ENCODE data around the gene GFM1. TPM values are rescaled to one million over a fixed set of nuclear protein-coding genes. Genes with fewer than 3 reads are reported as not detected.

Gene GFM1
- total and polyA plus RNA-seq, 2 of the 13 experiments (the other 11 are each of a cell fraction or from before 2014, with no cell fraction given) = 10.5 to 59.0 TPM

GRCh38 chr3:158717576-158717975, 73.2 kb downstream of the GFM1 start:
- H4K20me1 ChIP-seq (ENCODE audit: insufficient read depth, low read length) = no peaks in the 10 kb centered on the region
- no peak for DNase-seq (ENCODE audit: low spot score)
- no peaks in the 10 kb centered on the region for H3K9me3 ChIP-seq (ENCODE audit: low read length)
- in situ Hi-C loops (cut with HindIII; ENCODE audit: extremely low pct_ligation_motif_present, low pct_unique_long_range_greater_than_20kb) (no loop called here), intact Hi-C loops (cut with micrococcal nuclease; ENCODE audit: unreplicated experiment) (no loop called here)
- FAIRE-seq = no peak
- H3K4me1 ChIP-seq (ENCODE audit: insufficient read depth, low read length) = no peaks in the 10 kb centered on the region
- 0 out of 5 replicates have a peak, but pooled peaks cover 0 to 4% of the 10 kb centered on the region in 2 experiments for H3K36me3 ChIP-seq (replicated peaks in 1 of 2; ENCODE audit: control insufficient read depth in 1 of 2, insufficient read depth in 2 of 2, low read length in 2 of 2)
- H3K79me2 ChIP-seq (ENCODE audit: insufficient read depth, low read length) = no peaks in the 10 kb centered on the region
- no peak for TF ChIP-seq SP4 (CRISPR knock-in tag; IDR thresholded peaks at IDR 0.05)
- no peak for TF ChIP-seq ZNF788 (CRISPR knock-in tag; IDR thresholded peaks at IDR 0.05; ENCODE audit: borderline replicate concordance)
- TF ChIP-seq, protein P1, sequence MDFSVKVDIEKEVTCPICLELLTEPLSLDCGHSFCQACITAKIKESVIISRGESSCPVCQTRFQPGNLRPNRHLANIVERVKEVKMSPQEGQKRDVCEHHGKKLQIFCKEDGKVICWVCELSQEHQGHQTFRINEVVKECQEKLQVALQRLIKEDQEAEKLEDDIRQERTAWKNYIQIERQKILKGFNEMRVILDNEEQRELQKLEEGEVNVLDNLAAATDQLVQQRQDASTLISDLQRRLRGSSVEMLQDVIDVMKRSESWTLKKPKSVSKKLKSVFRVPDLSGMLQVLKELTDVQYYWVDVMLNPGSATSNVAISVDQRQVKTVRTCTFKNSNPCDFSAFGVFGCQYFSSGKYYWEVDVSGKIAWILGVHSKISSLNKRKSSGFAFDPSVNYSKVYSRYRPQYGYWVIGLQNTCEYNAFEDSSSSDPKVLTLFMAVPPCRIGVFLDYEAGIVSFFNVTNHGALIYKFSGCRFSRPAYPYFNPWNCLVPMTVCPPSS (IDR thresholded peaks at IDR 0.05) = no peak
- no peak for TF ChIP-seq PHF8 (CRISPR knock-in tag; IDR thresholded peaks at IDR 0.05)
- no peak for TF ChIP-seq ZNF547 (CRISPR knock-in tag; IDR thresholded peaks at IDR 0.05)
- no peak for TF ChIP-seq TBP (CRISPR knock-in tag; IDR thresholded peaks at IDR 0.05)
- no peak for TF ChIP-seq FOXA1 (IDR thresholded peaks at IDR 0.05)
- no peak for TF ChIP-seq FOXA1 (CRISPR knock-in tag; IDR thresholded peaks at IDR 0.05)
- TF ChIP-seq FOXM1 (CRISPR knock-in tag; IDR thresholded peaks at IDR 0.05) = no peak
- TF ChIP-seq, protein P2, sequence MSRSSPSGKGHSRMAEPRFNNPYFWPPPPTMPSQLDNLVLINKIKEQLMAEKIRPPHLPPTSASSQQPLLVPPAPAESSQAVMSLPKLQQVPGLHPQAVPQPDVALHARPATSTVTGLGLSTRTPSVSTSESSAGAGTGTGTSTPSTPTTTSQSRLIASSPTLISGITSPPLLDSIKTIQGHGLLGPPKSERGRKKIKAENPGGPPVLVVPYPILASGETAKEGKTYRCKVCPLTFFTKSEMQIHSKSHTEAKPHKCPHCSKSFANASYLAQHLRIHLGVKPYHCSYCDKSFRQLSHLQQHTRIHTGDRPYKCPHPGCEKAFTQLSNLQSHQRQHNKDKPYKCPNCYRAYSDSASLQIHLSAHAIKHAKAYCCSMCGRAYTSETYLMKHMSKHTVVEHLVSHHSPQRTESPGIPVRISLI (CRISPR knock-in tag; IDR thresholded peaks at IDR 0.05; ENCODE audit: borderline replicate concordance) = no peak
- 100% methylated on average over 2 of the region's 2 CpGs for WGBS (ENCODE audit: low lambda C conversion rate)
- H2AFZ ChIP-seq (ENCODE audit: low read length) = no peak overlapping the region
- ChIA-PET CTCF (ENCODE audit: low intra/inter-chr PET ratio, low total read pairs) (no interaction called here), POLR2A (no interaction called here)
- H3K4me2 ChIP-seq (ENCODE audit: low read depth, low read length) = no peak overlapping the region
- BruUV-seq (replicated peaks) = no TSS peak
- no peak for ATAC-seq
- no peaks in the 10 kb centered on the region for H3K27me3 ChIP-seq (ENCODE audit: control insufficient read depth in 1 of 2, insufficient read depth in 2 of 2, low read length in 2 of 2)
- H3K4me3 ChIP-seq (replicated peaks in 1 of 3; ENCODE audit: insufficient read depth in 1 of 3, low read depth in 2 of 3, low read length in 3 of 3) = no peak overlapping the region
- H3K9ac ChIP-seq (ENCODE audit: insufficient read depth, low read depth, low read length) = no peak overlapping the region
- H3K27ac ChIP-seq (ENCODE audit: extremely low read length, insufficient read depth, low read length) = no peak overlapping the region
